ENCODE data around the gene BPIFB3. TPM values are rescaled to one million over a fixed set of nuclear protein-coding genes. Genes with fewer than 3 reads are reported as not detected.

Gene BPIFB3
- total and polyA plus RNA-seq, 2 experiments from 2014 or later: not detected

DNA sequence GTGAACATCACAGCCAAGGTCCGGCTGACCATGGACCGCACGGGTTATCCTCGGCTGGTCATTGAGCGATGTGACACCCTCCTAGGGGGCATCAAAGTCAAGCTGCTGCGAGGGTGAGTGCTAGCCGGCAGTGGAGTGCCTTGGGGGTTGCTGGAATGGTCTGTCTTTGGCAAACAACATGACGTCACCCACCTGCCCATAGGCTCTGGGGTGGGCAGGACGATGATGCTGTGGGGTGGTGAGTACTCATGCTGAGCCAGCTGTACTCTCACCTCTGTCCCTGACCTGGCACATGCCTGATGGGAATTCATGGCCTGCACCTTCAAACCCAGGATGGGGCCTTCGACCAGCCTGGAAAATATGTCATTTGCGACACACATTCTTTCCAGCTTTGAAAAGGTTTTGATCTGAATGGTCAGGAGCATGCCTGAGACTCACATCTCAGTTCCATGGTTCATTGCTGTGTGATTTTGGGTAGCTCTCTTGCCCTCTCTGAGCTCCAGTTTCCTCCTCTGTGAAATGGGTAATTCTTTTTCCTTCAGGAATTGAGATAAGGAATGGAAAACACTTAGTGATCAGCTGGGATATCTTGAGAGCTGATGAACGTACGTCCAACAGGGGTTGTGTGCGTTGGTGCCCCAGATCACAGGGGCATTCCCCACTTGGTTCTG is 32.5 kb downstream of the BPIFB3 start:
- DNase-seq (ENCODE audit: low spot score) (no peak), ATAC-seq (no peak)
- Mint-ChIP-seq H3K4me3 (no peak overlapping the region), H3K27ac (no peak overlapping the region), H3K4me1 (no peaks in the 10 kb centered on the region), H3K36me3 (ENCODE audit: low read depth) (no peaks in the 10 kb centered on the region), H3K9me3 (no peaks in the 10 kb centered on the region), H3K27me3 (ENCODE audit: insufficient read depth, low read depth, poor library complexity) (peaks cover 4% of the 10 kb centered on the region)
- Histone ChIP-seq H3K79me2 (replicated peaks; ENCODE audit: insufficient read depth) (no peaks in the 10 kb centered on the region), H2AFZ (no peak overlapping the region), H3K4me1 (ENCODE audit: insufficient read depth) (no peaks in the 10 kb centered on the region), H3K36me3 (ENCODE audit: insufficient read depth) (no peaks in the 10 kb centered on the region), H4K20me1 (replicated peaks; ENCODE audit: insufficient read depth) (no peaks in the 10 kb centered on the region), H3K9me2 (ENCODE audit: insufficient read depth) (no peaks in the 10 kb centered on the region), H3K27me3 (ENCODE audit: insufficient read depth) (no peaks in the 10 kb centered on the region), H3K27ac (ENCODE audit: low read depth) (no peak overlapping the region), H3K4me2 (no peak overlapping the region), H3K4me3 (no peak overlapping the region), H3F3A (replicated peaks; ENCODE audit: low read depth) (no peaks in the 10 kb centered on the region)
- TF ChIP-seq CREB1 (CRISPR knock-in tag; IDR thresholded peaks at IDR 0.05; ENCODE audit: low read depth): no peak
- no peak for TF ChIP-seq CTCF (conservative IDR thresholded peaks at IDR 0.05; ENCODE audit: low read depth in 2 of 2)
- no peak for TF ChIP-seq ZNF331 (CRISPR knock-in tag; IDR thresholded peaks at IDR 0.05; ENCODE audit: low read depth)
- TF ChIP-seq ZNF114 (CRISPR knock-in tag; IDR thresholded peaks at IDR 0.05): no peak
- TF ChIP-seq ZNF462 (CRISPR knock-in tag; IDR thresholded peaks at IDR 0.05): no peak
- TF ChIP-seq JUNB (IDR thresholded peaks at IDR 0.05; ENCODE audit: unreplicated experiment): no peak
- no peak for TF ChIP-seq STAT1 (IDR thresholded peaks at IDR 0.05; ENCODE audit: unreplicated experiment)
- no peak for TF ChIP-seq NANOG (IDR thresholded peaks at IDR 0.05; ENCODE audit: borderline replicate concordance)
- TF ChIP-seq POLR2AphosphoS5 (IDR thresholded peaks at IDR 0.05; ENCODE audit: low read depth): no peak
- TF ChIP-seq, protein P1, sequence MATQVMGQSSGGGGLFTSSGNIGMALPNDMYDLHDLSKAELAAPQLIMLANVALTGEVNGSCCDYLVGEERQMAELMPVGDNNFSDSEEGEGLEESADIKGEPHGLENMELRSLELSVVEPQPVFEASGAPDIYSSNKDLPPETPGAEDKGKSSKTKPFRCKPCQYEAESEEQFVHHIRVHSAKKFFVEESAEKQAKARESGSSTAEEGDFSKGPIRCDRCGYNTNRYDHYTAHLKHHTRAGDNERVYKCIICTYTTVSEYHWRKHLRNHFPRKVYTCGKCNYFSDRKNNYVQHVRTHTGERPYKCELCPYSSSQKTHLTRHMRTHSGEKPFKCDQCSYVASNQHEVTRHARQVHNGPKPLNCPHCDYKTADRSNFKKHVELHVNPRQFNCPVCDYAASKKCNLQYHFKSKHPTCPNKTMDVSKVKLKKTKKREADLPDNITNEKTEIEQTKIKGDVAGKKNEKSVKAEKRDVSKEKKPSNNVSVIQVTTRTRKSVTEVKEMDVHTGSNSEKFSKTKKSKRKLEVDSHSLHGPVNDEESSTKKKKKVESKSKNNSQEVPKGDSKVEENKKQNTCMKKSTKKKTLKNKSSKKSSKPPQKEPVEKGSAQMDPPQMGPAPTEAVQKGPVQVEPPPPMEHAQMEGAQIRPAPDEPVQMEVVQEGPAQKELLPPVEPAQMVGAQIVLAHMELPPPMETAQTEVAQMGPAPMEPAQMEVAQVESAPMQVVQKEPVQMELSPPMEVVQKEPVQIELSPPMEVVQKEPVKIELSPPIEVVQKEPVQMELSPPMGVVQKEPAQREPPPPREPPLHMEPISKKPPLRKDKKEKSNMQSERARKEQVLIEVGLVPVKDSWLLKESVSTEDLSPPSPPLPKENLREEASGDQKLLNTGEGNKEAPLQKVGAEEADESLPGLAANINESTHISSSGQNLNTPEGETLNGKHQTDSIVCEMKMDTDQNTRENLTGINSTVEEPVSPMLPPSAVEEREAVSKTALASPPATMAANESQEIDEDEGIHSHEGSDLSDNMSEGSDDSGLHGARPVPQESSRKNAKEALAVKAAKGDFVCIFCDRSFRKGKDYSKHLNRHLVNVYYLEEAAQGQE (IDR thresholded peaks at IDR 0.05; ENCODE audit: unreplicated experiment): no peak
- TF ChIP-seq EZH2 (IDR thresholded peaks at IDR 0.05; ENCODE audit: low read depth, unreplicated experiment): no peak
- no peak for TF ChIP-seq ETS1 (IDR thresholded peaks at IDR 0.05)
- TF ChIP-seq EZH2phosphoT487 (IDR thresholded peaks at IDR 0.05; ENCODE audit: unreplicated experiment): no peak

All from GM23338 (cell line).